Aorta (tissue), 5 donors: ENCODE results near the gene ARMC5. TPM values are rescaled to one million over a fixed set of nuclear protein-coding genes. Genes with fewer than 3 reads are reported as not detected.
"Not testable (repeated sequence)": the region's sequence is repeated elsewhere in the genome, so short reads cannot be mapped to it uniquely, and the experiment has no call there.

Source experiments
- ATAC-seq: fragments of 200-7000 bp; cut with Tn5 transposase; one replicate; pipeline ENCODE4 v1.9.1; 2022; ENCODE audit warnings: moderate library complexity; ENCODE audit not compliant: low FRiP score
- DNase-seq, 2 donors: peaks; one replicate each; pipeline ENCODE4 v3.0.0-alpha.2; 2020
- H3K27ac ChIP-seq, 2 donors: one replicate each; pipeline ENCODE4 v1.5.1; 2013; ENCODE audit warnings: low read length in 2 of 2, mild to moderate bottlenecking in 2 of 2, moderate library complexity in 2 of 2, control low read depth in 1 of 2, inconsistent platforms in 1 of 2, low read depth in 1 of 2
- H3K27me3 ChIP-seq, 2 donors: one replicate each; pipeline ENCODE4 v1.6.1; 2013; ENCODE audit warnings: control low read depth in 1 of 2, low read length in 1 of 2, mild to moderate bottlenecking in 1 of 2, moderate library complexity in 1 of 2; ENCODE audit not compliant: insufficient read depth in 2 of 2, control insufficient read depth in 1 of 2
- H3K36me3 ChIP-seq, 2 donors: one replicate each; pipeline ENCODE4 v1.6.1; 2013; ENCODE audit warnings: control low read depth in 1 of 2, low read length in 1 of 2, mild to moderate bottlenecking in 1 of 2; ENCODE audit not compliant: insufficient read depth in 2 of 2, control insufficient read depth in 1 of 2
- H3K4me1 ChIP-seq, 2 donors: one replicate each; pipeline ENCODE4 v1.6.1; 2013; ENCODE audit warnings: low read length in 2 of 2, control low read depth in 1 of 2, mild to moderate bottlenecking in 1 of 2, moderate library complexity in 1 of 2; ENCODE audit not compliant: insufficient read depth in 2 of 2, control insufficient read depth in 1 of 2
- H3K4me3 ChIP-seq, 2 donors: one replicate each; pipeline ENCODE4 v1.5.1; 2013; ENCODE audit warnings: low read length in 2 of 2, control low read depth in 1 of 2, mild to moderate bottlenecking in 1 of 2
- H3K9me3 ChIP-seq: one replicate; pipeline ENCODE4 v1.6.1; 2013; ENCODE audit warnings: mild to moderate bottlenecking, low read length; ENCODE audit not compliant: control insufficient read depth
- WGBS, 2 donors: extraction: QIAGEN DNeasy Blood & Tissue Kit; methylation state at CpG; one replicate each; pipeline ENCODE4 v1.1.7; 2013; 5-methylcytosine and 5-hydroxymethylcytosine counted together
- intact Hi-C, 2 donors: fragments of 100-400 bp; cut with DNase I; formaldehyde crosslinking; loops; one replicate each; pipeline versions ENCODE4 v1.14.2 to v1.15.0; 2022
- polyA plus RNA-seq, 2 donors: library from polyadenylated mRNA; stranded (reverse); fragments of 200-250 nt; gene quantifications; one replicate each; pipeline ENCODE4 v1.2.3, GENCODE V29; 2013
- total RNA-seq, 2 donors: library from RNA; stranded (reverse); fragmentation: NEBNext Ultra II Directional; extraction: Animal tissue kit (Norgen Biotek cat#: 25700); gene quantifications; one replicate each; pipeline ENCODE4 v1.2.1, GENCODE V29; 2021
- donor health status: healthy with polysubstance abuse.
- donor health status: Bipolar disorder and iron deficiency.
- donor health status: DM: no; HTN: no; CAD: no.
- donor health status: DM: no; HTN: no; CAD: no.
- donor health status: DM: yes; HTN: yes; CAD: no.

ARMC5 gene
- total and polyA plus RNA-seq, 4 donors: 2.1 to 14.1 (median 8.8) TPM

- intact Hi-C loops, DNase-seq, ATAC-seq, H3K9me3 ChIP-seq, H3K27ac ChIP-seq, H3K27me3 ChIP-seq, H3K36me3 ChIP-seq, H3K4me1 ChIP-seq, H3K4me3 ChIP-seq: not testable (repeated sequence)
- WGBS, 2 donors: 83 to 91% methylated on average over 2 of the region's 2 CpGs
Measured at GRCh38 chr16:31417036-31417435, 42.3 kb upstream of the ARMC5 start.

- Histone ChIP-seq H3K4me1 (no peaks in the 10 kb centered on the region), H3K9me3 (peaks cover 3% of the 10 kb centered on the region), H3K36me3 (no peaks in the 10 kb centered on the region), H3K27ac (no peak overlapping the region), H3K27me3 (peaks cover 0 to 3% of the 10 kb centered on the region in 2 donors), H3K4me3 (no peak overlapping the region)
- ATAC-seq (no peak), DNase-seq (peak in 1 of 2 donors; percentile 28)
- intact Hi-C loops: no loop called here
- WGBS, 2 donors: 79 to 91% methylated on average over 5 of the region's 5 CpGs
Measured at GRCh38 chr16:31417916-31418315, 41.4 kb upstream of the ARMC5 start.

- DNase-seq (peak in 1 of 2 donors; percentile 4), ATAC-seq (no peak)
- H3K27ac ChIP-seq: no peak overlapping the region
- peaks cover 0 to 3% of the 10 kb centered on the region in 2 donors for H3K27me3 ChIP-seq
- 71 to 73% methylated on average over 3 of the region's 3 CpGs for WGBS, 2 donors
- H3K9me3 ChIP-seq: peaks cover 3% of the 10 kb centered on the region
- intact Hi-C loops: no loop called here
- no peak overlapping the region for H3K4me3 ChIP-seq
- no peaks in the 10 kb centered on the region for H3K36me3 ChIP-seq
- no peaks in the 10 kb centered on the region for H3K4me1 ChIP-seq
Measured at GRCh38 chr16:31420037-31420436, 39.3 kb upstream of the ARMC5 start.

GRCh38 chr16:31421587-31421986, 37.7 kb upstream of the ARMC5 start:
- ATAC-seq (no peak), DNase-seq (peak in 1 of 2 donors; percentile 40)
- intact Hi-C loops: no loop called here
- no peaks in the 10 kb centered on the region for H3K4me1 ChIP-seq
- peaks cover 3% of the 10 kb centered on the region for H3K9me3 ChIP-seq
- H3K4me3 ChIP-seq: no peak overlapping the region
- peaks cover 0 to 3% of the 10 kb centered on the region in 2 donors for H3K27me3 ChIP-seq
- WGBS, 2 donors: 52 to 66% methylated on average over 6 of the region's 6 CpGs
- no peak overlapping the region for H3K27ac ChIP-seq
- no peaks in the 10 kb centered on the region for H3K36me3 ChIP-seq

- WGBS, 2 donors: 64 to 66% methylated on average over 3 of the region's 3 CpGs
- H3K4me1 ChIP-seq: no peaks in the 10 kb centered on the region
- intact Hi-C loops: no loop called here
- H3K4me3 ChIP-seq: no peak overlapping the region
- no peak for ATAC-seq
- H3K27ac ChIP-seq: no peak overlapping the region
- H3K9me3 ChIP-seq: no peaks in the 10 kb centered on the region
- H3K27me3 ChIP-seq: no peaks in the 10 kb centered on the region
- H3K36me3 ChIP-seq: no peaks in the 10 kb centered on the region
- peak in 1 of 2 donors; percentile 1 for DNase-seq
Measured at GRCh38 chr16:31423241-31423640, 36.1 kb upstream of the ARMC5 start.

- H3K36me3 ChIP-seq: no peaks in the 10 kb centered on the region
- no peaks in the 10 kb centered on the region for H3K4me1 ChIP-seq
- H3K4me3 ChIP-seq: no peak overlapping the region
- WGBS, 2 donors: 76 to 77% methylated on average over 12 of the region's 12 CpGs
- H3K27me3 ChIP-seq: no peaks in the 10 kb centered on the region
- no peak overlapping the region for H3K27ac ChIP-seq
- no peaks in the 10 kb centered on the region for H3K9me3 ChIP-seq
- intact Hi-C loops: no loop called here
- DNase-seq (peak in 1 of 2 donors; percentile 16), ATAC-seq (no peak)
Measured at GRCh38 chr16:31423801-31424200, 35.5 kb upstream of the ARMC5 start.

GRCh38 chr16:31427441-31428278, 31.6 kb upstream of the ARMC5 start:
- ATAC-seq (peak; percentile 78), DNase-seq (peak; percentile 75 to 87)
- Histone ChIP-seq H3K27ac (no peak overlapping the region), H3K27me3 (no peaks in the 10 kb centered on the region), H3K9me3 (no peaks in the 10 kb centered on the region), H3K4me1 (no peaks in the 10 kb centered on the region), H3K36me3 (no peaks in the 10 kb centered on the region), H3K4me3 (peak overlapping the region in 1 of 2 donors; percentile 27)
- 14 to 15% methylated on average over 54 to 80 of the region's 83 CpGs for WGBS, 2 donors
- intact Hi-C loops: no loop called here

- WGBS, 2 donors: 36 to 44% methylated on average over 7 of the region's 7 CpGs
- DNase-seq: no peak
- Histone ChIP-seq H3K27ac (no peak within 1 kb of the TSS), H3K9me3 (no peaks in the 10 kb centered on the region), H3K4me1 (no peaks in the 10 kb centered on the region), H3K27me3 (no peaks in the 10 kb centered on the region), H3K4me3 (peak within 1 kb of the TSS in 1 of 2 donors; percentile 27), H3K36me3 (no peaks in the 10 kb centered on the region)
- intact Hi-C loops: no loop called here
- no peak for ATAC-seq
Measured at GRCh38 chr16:31428279-31428597, 31.1 kb upstream of the ARMC5 start, which contains the start of gene COX6A2. Gene COX6A2, minus strand, starts transcription at chr16:31428360. Its CDS starts 35 bp downstream, at chr16:31428325.

GRCh38 chr16:31428638-31429247, 30.6 kb upstream of the ARMC5 start:
- intact Hi-C loops: no loop called here

More at GRCh38 chr16:31428638-31429247, 30.6 kb upstream of the ARMC5 start:
- no peaks in the 10 kb centered on the region for H3K4me1 ChIP-seq
- H3K4me3 ChIP-seq: no peak overlapping the region
- H3K27ac ChIP-seq: no peak overlapping the region
- ATAC-seq (no peak), DNase-seq (no peak)
- H3K9me3 ChIP-seq: no peaks in the 10 kb centered on the region
- 62 to 69% methylated on average over 7 of the region's 7 CpGs for WGBS, 2 donors
- H3K27me3 ChIP-seq: no peaks in the 10 kb centered on the region
- H3K36me3 ChIP-seq: no peaks in the 10 kb centered on the region
